GM12878 (cell line): Measurements from ENCODE around the gene MED19. TPM values are rescaled to one million over a fixed set of nuclear protein-coding genes. Genes with fewer than 3 reads are reported as not detected.

Experiments
- ATAC-seq: fragments of 200-7000 bp; cut with Tn5 transposase; 3 replicates; pipeline ENCODE4 v1.9.1; 2020; ENCODE audit warnings: mild to moderate bottlenecking, moderate library complexity
- BruUV-seq: library from RNA; stranded (reverse); fragments of 400-500 nt; replicated peaks from 2 replicates; lab custom pipeline; 2021; lab: Mats Ljungman, UMichigan
- CTCF ChIA-PET: fragments of 300-600 bp; sonication (Branson Sonifier 250); formaldehyde crosslinking; extraction: SDS; loops from one replicate; lab custom pipeline; 2021; ENCODE audit warnings: inconsistent platforms; lab: Yijun Ruan, JAX
- POLR2A ChIA-PET: fragments of 350-600 bp; formaldehyde crosslinking; extraction: SDS; loops from one replicate; lab custom pipeline; 2021; ENCODE audit warnings: inconsistent platforms; lab: Charles Lee
- RAD21 ChIA-PET: fragments of 300-600 bp; sonication (Branson Sonifier 250); formaldehyde crosslinking; loops from one replicate; lab custom pipeline; 2023; ENCODE audit warnings: antibody characterized with exemption; ENCODE audit not compliant: unreplicated experiment; lab: Charles Lee
- SMC1A ChIA-PET: fragments of 300-600 bp; sonication (Branson Sonifier 250); formaldehyde crosslinking; loops from one replicate; lab custom pipeline; 2023; ENCODE audit not compliant: unreplicated experiment, uncharacterized antibody; lab: Charles Lee
- DNase-seq: peaks from one replicate; pipeline ENCODE4 v3.0.0-alpha.2; 2011; ENCODE audit warnings: low read depth, low spot score
- FAIRE-seq: peaks from 3 replicates; lab custom pipeline; 2011; peaks lifted over from hg19 to GRCh38; lab: Jason Lieb, UNC
- H2AFZ ChIP-seq: 2 replicates; pipeline ENCODE4 v1.6.0; 2011; ENCODE audit warnings: low read depth, low read length, control low read depth; ENCODE audit not compliant: control insufficient read depth
- H3K27ac ChIP-seq: 2 replicates; pipeline ENCODE4 v1.5.1; 2011; ENCODE audit warnings: control low read depth; ENCODE audit not compliant: control insufficient read depth, insufficient read depth
- H3K27me3 ChIP-seq, 2 experiments: replicated peaks in 1 of 2; 2 replicates each; pipeline versions ENCODE4 v1.6.0 to v1.6.1; 2011; ENCODE audit warnings: low read length in 1 of 2; ENCODE audit not compliant: control insufficient read depth in 2 of 2, insufficient read depth in 2 of 2
- H3K36me3 ChIP-seq, 2 experiments: 2 replicates each; pipeline ENCODE4 v1.5.1; 2011; ENCODE audit warnings: low read length in 1 of 2; ENCODE audit not compliant: control insufficient read depth in 2 of 2, insufficient read depth in 2 of 2
- H3K4me1 ChIP-seq: 2 replicates; pipeline ENCODE4 v1.6.1; 2011; ENCODE audit warnings: mild to moderate bottlenecking, low read length, moderate library complexity, mixed read lengths; ENCODE audit not compliant: control insufficient read depth, insufficient read depth
- H3K4me2 ChIP-seq: 2 replicates; pipeline ENCODE4 v1.6.0; 2011; ENCODE audit warnings: control low read depth; ENCODE audit not compliant: control insufficient read depth, insufficient read depth
- H3K4me3 ChIP-seq: fragments of 200-600 bp; sonication (generic); 2 replicates; pipeline ENCODE4 v1.5.1; 2016
- H3K79me2 ChIP-seq: 2 replicates; pipeline ENCODE4 v1.6.0; 2011; ENCODE audit warnings: low read length; ENCODE audit not compliant: control insufficient read depth, insufficient read depth
- H3K9ac ChIP-seq: 2 replicates; pipeline ENCODE4 v1.8.0; 2011; ENCODE audit warnings: low read length, control low read depth, mixed read lengths; ENCODE audit not compliant: control insufficient read depth, insufficient read depth
- H3K9me3 ChIP-seq: replicated peaks from 3 replicates; pipeline ENCODE4 v1.5.1; 2011; ENCODE audit warnings: mild to moderate bottlenecking, low read length; ENCODE audit not compliant: control insufficient read depth, insufficient read depth
- H4K20me1 ChIP-seq: 2 replicates; pipeline ENCODE4 v1.6.0; 2011; ENCODE audit not compliant: control insufficient read depth, insufficient read depth
- CREM ChIP-seq: IDR thresholded peaks from 2 replicates; pipeline ENCODE4 v1.6.1; 2014; ENCODE audit warnings: antibody characterized with exemption, low read depth
- KDM1A ChIP-seq: fragments of 200-600 bp; sonication (generic); IDR thresholded peaks from 2 replicates; pipeline ENCODE4 v1.6.1; 2016; ENCODE audit warnings: borderline replicate concordance
- NFXL1 ChIP-seq: fragments of 450-650 bp; IDR thresholded peaks from 2 replicates; pipeline ENCODE4 v1.6.1; 2017; ENCODE audit warnings: antibody characterized with exemption, mild to moderate bottlenecking, borderline replicate concordance
- NR2F1 ChIP-seq: fragments of 450-650 bp; conservative IDR thresholded peaks from 2 replicates; pipeline ENCODE4 v1.6.1; 2017; ENCODE audit warnings: mild to moderate bottlenecking
- TAF1 ChIP-seq: IDR thresholded peaks from 2 replicates; pipeline ENCODE4 v1.6.1; 2011; ENCODE audit warnings: mild to moderate bottlenecking, low read depth, low read length, borderline replicate concordance
- ZNF207 ChIP-seq: fragments of 450-650 bp; IDR thresholded peaks from 2 replicates; pipeline ENCODE4 v1.6.1; 2014; ENCODE audit warnings: antibody characterized with exemption, mild to moderate bottlenecking, borderline replicate concordance
- ZNF274 ChIP-seq: IDR thresholded peaks from one replicate; pipeline ENCODE4 v1.8.0; 2011; ENCODE audit not compliant: insufficient read length, insufficient read depth
- WGBS: methylation state at CpG from one replicate; pipeline ENCODE4 v1.1.6; 2016; ENCODE audit warnings: low lambda C conversion rate; ENCODE audit not compliant: insufficient replicate concordance, insufficient coverage; ENCODE audit errors: missing lambda C conversion rate; 5-methylcytosine and 5-hydroxymethylcytosine counted together
- in situ Hi-C: fragments of 300-500 bp; cut with MboI; formaldehyde crosslinking; loops from 9 replicates; pipeline ENCODE4 v1.14.3; 2018; ENCODE audit warnings: mixed read lengths
- intact Hi-C: fragments of 100-400 bp; cut with micrococcal nuclease; formaldehyde crosslinking; loops from one replicate; pipeline ENCODE4 v1.14.2; 2022; ENCODE audit not compliant: unreplicated experiment
- polyA plus RNA-seq, 11 experiments: library from polyadenylated mRNA; depleted of rRNA in 4 of 11; unstranded in 6 of 11; stranded (reverse) in 5 of 11; fragments of >200 nt; fragmentation: Nextera tagmentation in 4 of 11; fragmentation: Illumina TruSeq in 1 of 11; extraction: Ambion mirVana in 4 of 11; extraction: Trizol in 1 of 11; gene quantifications; 1 replicate in 1 of 11; 2 replicates in 10 of 11; pipeline versions ENCODE4 v1.2.1 to v1.2.3, GENCODE V29; 2011 to 2016; ENCODE audit warnings: inconsistent platforms in 2 of 11, missing spikeins in 2 of 11, low read depth in 1 of 11
- total RNA-seq, 4 experiments: library from RNA; depleted of rRNA in 3 of 4; stranded (reverse); fragments of >200 nt in 3 of 4; fragmentation: Illumina TruSeq in 1 of 4; extraction: Trizol in 1 of 4; gene quantifications; 2 replicates each; pipeline versions ENCODE4 v1.2.1 to v1.2.3, GENCODE V29; 2013 to 2021
- TF ChIP-seq, protein P1 (sequence below): fragments of 450-650 bp; IDR thresholded peaks from 2 replicates; pipeline ENCODE4 v1.6.1; 2017; ENCODE audit warnings: low read depth, mild to moderate bottlenecking, moderate library complexity
- TF ChIP-seq, protein P2 (sequence below): IDR thresholded peaks from 2 replicates; pipeline ENCODE4 v1.6.1; 2012; ENCODE audit warnings: low read depth, low read length, improper control_type of control experiment
- TF ChIP-seq, protein P3 (sequence below): fragments of 150-350 bp; IDR thresholded peaks from 2 replicates; pipeline ENCODE4 v1.6.1; 2016; ENCODE audit warnings: low read depth, low read length
- TF ChIP-seq, protein P4 (sequence below): IDR thresholded peaks from 2 replicates; pipeline ENCODE4 v1.6.1; 2011; ENCODE audit warnings: borderline replicate concordance, low read depth, mild to moderate bottlenecking, moderate library complexity, mixed read lengths, low read length; ENCODE audit not compliant: insufficient read depth; ENCODE audit errors: extremely low read length

The MED19 gene
- total and polyA plus RNA-seq, 10 of the 15 experiments (the other 5 are each of a cell fraction or from before 2014, with no cell fraction given): 4.9 to 28.2 (median 17.3) TPM

DNA sequence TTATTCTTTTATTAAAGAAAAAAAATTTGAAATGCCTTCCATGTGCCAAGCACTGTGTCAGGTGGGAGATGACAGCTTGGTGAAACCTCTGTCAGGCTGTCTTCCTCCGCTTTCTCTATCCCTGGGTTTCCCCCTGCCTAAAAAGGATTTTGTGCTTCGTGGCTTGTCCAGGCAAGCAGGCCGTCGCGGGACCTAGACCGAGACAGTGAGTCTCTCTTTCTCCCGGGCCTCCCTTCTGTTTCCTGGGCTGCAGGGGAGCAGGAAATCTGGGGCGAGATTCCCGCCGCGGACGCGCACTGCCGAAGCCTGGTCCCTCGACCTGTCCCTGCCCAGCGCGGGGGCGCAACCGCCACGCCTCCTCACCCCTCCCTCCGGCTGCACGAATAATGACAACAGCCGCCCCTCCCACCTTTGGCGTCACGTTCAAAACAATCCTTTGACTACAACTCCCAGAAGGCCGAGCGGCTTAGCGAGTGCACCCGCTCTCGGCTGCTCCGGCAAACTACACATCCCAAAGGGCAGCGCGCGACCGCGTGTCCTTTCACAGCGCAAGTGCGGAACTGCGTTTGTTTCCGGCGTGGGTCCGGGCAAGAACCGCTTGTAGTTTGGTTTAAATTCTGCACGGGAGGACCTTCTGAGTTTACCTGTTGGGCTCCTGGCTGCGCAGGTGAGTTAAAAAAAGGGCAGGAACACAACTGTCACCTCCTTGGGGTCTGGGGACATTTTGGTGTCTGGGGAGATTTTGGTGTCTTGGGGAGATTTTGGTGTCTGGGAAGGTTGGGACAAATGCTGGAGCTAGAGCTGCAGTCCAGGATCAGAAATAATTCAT lies 54.6 kb downstream of the MED19 start, which contains the start of gene CLP1:
Gene CLP1 (plus strand): TSS at position 569 of the 829 bp plus-strand sequence. CDS start 1,715 bp downstream, outside the sequence.
- Histone ChIP-seq H3K79me2 (peaks cover 18% of the 10 kb centered on the region), H3K4me1 (peaks cover 6% of the 10 kb centered on the region; the same call in 1 of the 2 replicates), H4K20me1 (no peaks in the 10 kb centered on the region), H3K9me3 (no peaks in the 10 kb centered on the region), H3K27me3 (no peaks in the 10 kb centered on the region), H3K27ac (peak within 1 kb of the TSS; percentile 75), H3K4me3 (peak within 1 kb of the TSS; percentile 91), H2AFZ (peak within 1 kb of the TSS; percentile 95), H3K4me2 (peak within 1 kb of the TSS; percentile 93), H3K9ac (peak within 1 kb of the TSS; percentile 93), H3K36me3 (peaks cover 7 to 9% of the 10 kb centered on the region in 2 experiments; a peak in 3 of 4 replicates)
- under 1% methylated on average over 45 of the region's 45 CpGs for WGBS
- in situ Hi-C loops (no loop called here), intact Hi-C loops (loop anchor here (1.0 kb wide), 2 partner anchors 10 to 232 kb away; no protein-coding TSS in a partner anchor)
- ChIA-PET RAD21 (interaction anchor here (1.0 kb wide), 2 partner anchors 10 to 143 kb away, joined by 3 to 5 read pairs; no protein-coding TSS in a partner anchor), POLR2A (interaction anchor here (0.8 to 1.3 kb wide), 3 partner anchors 10 to 55 kb away, joined by 3 to 7 read pairs (median 6); partner anchors contain the start of genes MED19, TMX2 and ZDHHC5), SMC1A (interaction anchor here (0.7 to 3.1 kb wide), 6 partner anchors 9 to 143 kb away, joined by 3 to 14 read pairs (median 4); partner anchors contain the start of gene MED19), CTCF (interaction anchor here (0.6 to 5.6 kb wide), 10 partner anchors 11 to 312 kb away, joined by 3 to 34 read pairs (median 3); no protein-coding TSS in a partner anchor)
- peak; percentile 78 for FAIRE-seq
- peak; percentile 94 for DNase-seq
- ATAC-seq: peak; percentile 99
- BruUV-seq: no TSS peak
- TF ChIP-seq, protein P1, sequence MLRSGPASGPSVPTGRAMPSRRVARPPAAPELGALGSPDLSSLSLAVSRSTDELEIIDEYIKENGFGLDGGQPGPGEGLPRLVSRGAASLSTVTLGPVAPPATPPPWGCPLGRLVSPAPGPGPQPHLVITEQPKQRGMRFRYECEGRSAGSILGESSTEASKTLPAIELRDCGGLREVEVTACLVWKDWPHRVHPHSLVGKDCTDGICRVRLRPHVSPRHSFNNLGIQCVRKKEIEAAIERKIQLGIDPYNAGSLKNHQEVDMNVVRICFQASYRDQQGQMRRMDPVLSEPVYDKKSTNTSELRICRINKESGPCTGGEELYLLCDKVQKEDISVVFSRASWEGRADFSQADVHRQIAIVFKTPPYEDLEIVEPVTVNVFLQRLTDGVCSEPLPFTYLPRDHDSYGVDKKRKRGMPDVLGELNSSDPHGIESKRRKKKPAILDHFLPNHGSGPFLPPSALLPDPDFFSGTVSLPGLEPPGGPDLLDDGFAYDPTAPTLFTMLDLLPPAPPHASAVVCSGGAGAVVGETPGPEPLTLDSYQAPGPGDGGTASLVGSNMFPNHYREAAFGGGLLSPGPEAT: peak; percentile 80
- TF ChIP-seq, protein P2, sequence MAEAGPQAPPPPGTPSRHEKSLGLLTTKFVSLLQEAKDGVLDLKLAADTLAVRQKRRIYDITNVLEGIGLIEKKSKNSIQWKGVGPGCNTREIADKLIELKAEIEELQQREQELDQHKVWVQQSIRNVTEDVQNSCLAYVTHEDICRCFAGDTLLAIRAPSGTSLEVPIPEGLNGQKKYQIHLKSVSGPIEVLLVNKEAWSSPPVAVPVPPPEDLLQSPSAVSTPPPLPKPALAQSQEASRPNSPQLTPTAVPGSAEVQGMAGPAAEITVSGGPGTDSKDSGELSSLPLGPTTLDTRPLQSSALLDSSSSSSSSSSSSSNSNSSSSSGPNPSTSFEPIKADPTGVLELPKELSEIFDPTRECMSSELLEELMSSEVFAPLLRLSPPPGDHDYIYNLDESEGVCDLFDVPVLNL: peak; percentile 14; the same call in 1 of the 2 replicates
- TF ChIP-seq TAF1 (peak; percentile 20; the same call in 1 of the 2 replicates), KDM1A (no peak), NFXL1 (no peak), ZNF207 (peak; percentile 80; the same call in 1 of the 2 replicates), CREM (peak; percentile 95), ZNF274 (no peak), NR2F1 (0 out of 2 replicates have a peak, but pooled peaks have one; percentile 23)
- TF ChIP-seq, protein P3, sequence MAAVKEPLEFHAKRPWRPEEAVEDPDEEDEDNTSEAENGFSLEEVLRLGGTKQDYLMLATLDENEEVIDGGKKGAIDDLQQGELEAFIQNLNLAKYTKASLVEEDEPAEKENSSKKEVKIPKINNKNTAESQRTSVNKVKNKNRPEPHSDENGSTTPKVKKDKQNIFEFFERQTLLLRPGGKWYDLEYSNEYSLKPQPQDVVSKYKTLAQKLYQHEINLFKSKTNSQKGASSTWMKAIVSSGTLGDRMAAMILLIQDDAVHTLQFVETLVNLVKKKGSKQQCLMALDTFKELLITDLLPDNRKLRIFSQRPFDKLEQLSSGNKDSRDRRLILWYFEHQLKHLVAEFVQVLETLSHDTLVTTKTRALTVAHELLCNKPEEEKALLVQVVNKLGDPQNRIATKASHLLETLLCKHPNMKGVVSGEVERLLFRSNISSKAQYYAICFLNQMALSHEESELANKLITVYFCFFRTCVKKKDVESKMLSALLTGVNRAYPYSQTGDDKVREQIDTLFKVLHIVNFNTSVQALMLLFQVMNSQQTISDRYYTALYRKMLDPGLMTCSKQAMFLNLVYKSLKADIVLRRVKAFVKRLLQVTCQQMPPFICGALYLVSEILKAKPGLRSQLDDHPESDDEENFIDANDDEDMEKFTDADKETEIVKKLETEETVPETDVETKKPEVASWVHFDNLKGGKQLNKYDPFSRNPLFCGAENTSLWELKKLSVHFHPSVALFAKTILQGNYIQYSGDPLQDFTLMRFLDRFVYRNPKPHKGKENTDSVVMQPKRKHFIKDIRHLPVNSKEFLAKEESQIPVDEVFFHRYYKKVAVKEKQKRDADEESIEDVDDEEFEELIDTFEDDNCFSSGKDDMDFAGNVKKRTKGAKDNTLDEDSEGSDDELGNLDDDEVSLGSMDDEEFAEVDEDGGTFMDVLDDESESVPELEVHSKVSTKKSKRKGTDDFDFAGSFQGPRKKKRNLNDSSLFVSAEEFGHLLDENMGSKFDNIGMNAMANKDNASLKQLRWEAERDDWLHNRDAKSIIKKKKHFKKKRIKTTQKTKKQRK: no peak
- TF ChIP-seq, protein P4, sequence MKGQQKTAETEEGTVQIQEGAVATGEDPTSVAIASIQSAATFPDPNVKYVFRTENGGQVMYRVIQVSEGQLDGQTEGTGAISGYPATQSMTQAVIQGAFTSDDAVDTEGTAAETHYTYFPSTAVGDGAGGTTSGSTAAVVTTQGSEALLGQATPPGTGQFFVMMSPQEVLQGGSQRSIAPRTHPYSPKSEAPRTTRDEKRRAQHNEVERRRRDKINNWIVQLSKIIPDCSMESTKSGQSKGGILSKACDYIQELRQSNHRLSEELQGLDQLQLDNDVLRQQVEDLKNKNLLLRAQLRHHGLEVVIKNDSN: peak; percentile 71
